SK-N-SH treated with all-trans-retinoic acid at 6 μM for 48 hours (cell line): ENCODE measurements around the gene SLC6A6.

Experiments
- ARNTL ChIP-seq: fragments of 450-650 bp; formaldehyde crosslinking; IDR thresholded peaks from 2 replicates; pipeline ENCODE4 v1.5.0; 2020; ENCODE audit warnings: low read depth, mild to moderate bottlenecking, moderate library complexity, borderline replicate concordance
- OSR1 ChIP-seq: fragments of 250-450 bp; sonication (Bioruptor Pico); IDR thresholded peaks from 2 replicates; pipeline ENCODE4 v1.8.0; 2022; ENCODE audit warnings: moderate library complexity, mild to moderate bottlenecking, inconsistent platforms
- PATZ1 ChIP-seq: fragments of 250-450 bp; sonication (Bioruptor Pico); IDR thresholded peaks from 2 replicates; pipeline ENCODE4 v1.8.0; 2020; ENCODE audit warnings: mild to moderate bottlenecking, moderate library complexity, borderline replicate concordance
- RARB ChIP-seq: fragments of 250-450 bp; sonication (Bioruptor Pico); IDR thresholded peaks from 2 replicates; pipeline ENCODE4 v1.8.0; 2021; ENCODE audit warnings: mild to moderate bottlenecking, moderate library complexity
- SNAI2 ChIP-seq: fragments of 250-450 bp; sonication (Bioruptor Pico); IDR thresholded peaks from 2 replicates; pipeline ENCODE4 v1.5.0; 2020; ENCODE audit warnings: mild to moderate bottlenecking, moderate library complexity
- ZC3H10 ChIP-seq: fragments of 250-450 bp; sonication (Bioruptor Pico); IDR thresholded peaks from 2 replicates; pipeline ENCODE4 v1.5.1; 2021; ENCODE audit warnings: mild to moderate bottlenecking, moderate library complexity
- ZFP3 ChIP-seq: fragments of 250-450 bp; sonication (Bioruptor Pico); IDR thresholded peaks from 2 replicates; pipeline ENCODE4 v1.5.0; 2020; ENCODE audit warnings: mild to moderate bottlenecking, moderate library complexity
- TF ChIP-seq, protein P1 (sequence below): fragments of 250-450 bp; sonication (Bioruptor Pico); IDR thresholded peaks from 2 replicates; pipeline ENCODE4 v1.5.1; 2020; ENCODE audit warnings: low read depth, mild to moderate bottlenecking, moderate library complexity

- no peak for TF ChIP-seq PATZ1 (CRISPR knock-in tag)
- no peak for TF ChIP-seq ZFP3 (CRISPR knock-in tag)
- no peak for TF ChIP-seq RARB (CRISPR knock-in tag)
- TF ChIP-seq, protein P1, sequence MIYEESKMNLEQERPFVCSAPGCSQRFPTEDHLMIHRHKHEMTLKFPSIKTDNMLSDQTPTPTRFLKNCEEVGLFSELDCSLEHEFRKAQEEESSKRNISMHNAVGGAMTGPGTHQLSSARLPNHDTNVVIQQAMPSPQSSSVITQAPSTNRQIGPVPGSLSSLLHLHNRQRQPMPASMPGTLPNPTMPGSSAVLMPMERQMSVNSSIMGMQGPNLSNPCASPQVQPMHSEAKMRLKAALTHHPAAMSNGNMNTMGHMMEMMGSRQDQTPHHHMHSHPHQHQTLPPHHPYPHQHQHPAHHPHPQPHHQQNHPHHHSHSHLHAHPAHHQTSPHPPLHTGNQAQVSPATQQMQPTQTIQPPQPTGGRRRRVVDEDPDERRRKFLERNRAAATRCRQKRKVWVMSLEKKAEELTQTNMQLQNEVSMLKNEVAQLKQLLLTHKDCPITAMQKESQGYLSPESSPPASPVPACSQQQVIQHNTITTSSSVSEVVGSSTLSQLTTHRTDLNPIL (CRISPR knock-in tag), result no peak
- no peak for TF ChIP-seq OSR1 (CRISPR knock-in tag)
- no peak for TF ChIP-seq SNAI2 (CRISPR knock-in tag)
- TF ChIP-seq ARNTL, result no peak
- TF ChIP-seq ZC3H10 (CRISPR knock-in tag), result no peak
These were observed 48.1 kb downstream of the SLC6A6 start for GRCh38 chr3:14450506-14450905.
